ENCODE measurements around the gene MSH6. TPM values are rescaled to one million over a fixed set of nuclear protein-coding genes. Genes with fewer than 3 reads are reported as not detected.

Gene MSH6
- total and polyA plus RNA-seq, 9 of the 15 experiments (the other 6 are each of a cell fraction or from before 2014, with no cell fraction given): 15.3 to 147 (median 80.5) TPM

- no peaks in the 10 kb centered on the region for H3K9me3 ChIP-seq (replicated peaks; ENCODE audit: control insufficient read depth, insufficient read depth, low read depth, low read length)
- ChIA-PET CTCF (ENCODE audit: low intra/inter-chr PET ratio) (no interaction called here), POLR2A (interaction anchor here (1.0 to 1.4 kb wide), 2 partner anchors 9 to 12 kb away, joined by 3 to 4 read pairs; no protein-coding TSS in a partner anchor)
- H3K9ac ChIP-seq (ENCODE audit: insufficient read depth in 1 of 2, low read depth in 2 of 2, low read length in 2 of 2): no peak overlapping the region
- H3K27ac ChIP-seq (ENCODE audit: extremely low read depth, low read depth, low read length): no peak overlapping the region
- peaks cover 7% of the 10 kb centered on the region for H3K79me2 ChIP-seq (ENCODE audit: control insufficient read depth, insufficient read depth, low read length)
- intact Hi-C loops (cut with micrococcal nuclease) (loop anchor here (5.0 kb wide), 1 partner anchor 328 kb away; no protein-coding TSS in a partner anchor), in situ Hi-C loops (cut with MboI) (no loop called here)
- H3K36me3 ChIP-seq (ENCODE audit: control insufficient read depth, insufficient read depth, low read length): no peaks in the 10 kb centered on the region
- no peak for TF ChIP-seq SMAD3 (CRISPR knock-in tag; conservative IDR thresholded peaks at IDR 0.05)
- no peak for TF ChIP-seq MCM3 (IDR thresholded peaks at IDR 0.05)
- TF ChIP-seq DLX4 (CRISPR knock-in tag; IDR thresholded peaks at IDR 0.05): no peak
- 0 out of 2 replicates have a peak, but pooled peaks have one; percentile 33 for TF ChIP-seq ZNF121 (CRISPR knock-in tag; conservative IDR thresholded peaks at IDR 0.05)
- TF ChIP-seq ZNF717 (CRISPR knock-in tag; IDR thresholded peaks at IDR 0.05): no peak
- no peak for TF ChIP-seq HMG20B (CRISPR knock-in tag; IDR thresholded peaks at IDR 0.05)
- no peak for TF ChIP-seq THRAP3 (IDR thresholded peaks at IDR 0.05; ENCODE audit: borderline replicate concordance)
- TF ChIP-seq POLR2AphosphoS5 (IDR thresholded peaks at IDR 0.05; ENCODE audit: control insufficient read depth, insufficient read depth, low read depth, low read length): no peak
- no peak for DNase-seq (ENCODE audit: extremely low read depth in 1 of 4, low spot score in 3 of 4)
- H2AFZ ChIP-seq (ENCODE audit: low read depth, low read length): no peak overlapping the region
- peaks cover under 1% of the 10 kb centered on the region; the same call in 1 of the 2 replicates for H4K20me1 ChIP-seq (replicated peaks; ENCODE audit: control insufficient read depth, insufficient read depth, low read length)
- no peaks in the 10 kb centered on the region for H3K27me3 ChIP-seq (ENCODE audit: control insufficient read depth in 2 of 2, insufficient read depth in 2 of 2, low read length in 2 of 2)
- no peak overlapping the region for H3K4me3 ChIP-seq
- ATAC-seq: no peak
- no peak for FAIRE-seq
- no peak overlapping the region for H3K4me2 ChIP-seq (ENCODE audit: insufficient read depth, low read length)
- WGBS (ENCODE audit: insufficient coverage, low coverage, missing lambda C conversion rate): 61% methylated on average over 8 of the region's 8 CpGs
- no peaks in the 10 kb centered on the region for H3K9me1 ChIP-seq (ENCODE audit: control insufficient read depth, insufficient read depth, low read length)
- H3K4me1 ChIP-seq (replicated peaks in 1 of 2; ENCODE audit: control insufficient read depth in 2 of 2, insufficient read depth in 2 of 2, low read length in 2 of 2): peaks cover 10 to 20% of the 10 kb centered on the region in 2 experiments; a peak in 4 of 5 replicates
- no TSS peak for BruUV-seq (replicated peaks)
Observed at GRCh38 chr2:47778698-47779425, 4.1 kb upstream of the MSH6 start.
